NCI-H82 treated with DMSO at 0.1 percent for 48 hours (cell line): ENCODE measurements around the gene ZNF692.

Experiments used
- DNase-seq: peaks from one replicate; lab custom pipeline; 2025; ENCODE audit not compliant: unreplicated experiment; lab: John Stamatoyannopoulos, UW

ZNF692 gene

DNA sequence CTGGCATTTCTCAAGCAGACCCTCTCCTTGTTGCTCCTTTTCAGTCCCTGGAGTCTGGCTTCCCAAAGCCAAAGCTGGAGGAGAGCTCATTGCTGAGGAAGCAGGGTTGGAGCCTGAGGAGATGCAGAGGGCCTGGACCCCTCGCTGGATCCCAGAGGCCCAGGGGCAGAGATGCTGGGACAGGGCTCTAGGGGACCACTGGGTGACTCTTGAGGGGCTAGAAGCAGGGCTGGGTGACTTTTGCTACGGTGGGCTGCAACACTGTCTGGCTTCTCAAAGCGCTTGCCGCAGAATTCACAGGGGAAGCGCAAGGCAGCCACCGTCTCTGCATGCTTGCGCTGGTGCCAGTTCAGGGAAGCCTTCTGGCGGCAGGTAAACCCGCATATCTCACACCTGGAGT is 8.8 kb downstream of the ZNF692 start:
- no peak for DNase-seq

DNA sequence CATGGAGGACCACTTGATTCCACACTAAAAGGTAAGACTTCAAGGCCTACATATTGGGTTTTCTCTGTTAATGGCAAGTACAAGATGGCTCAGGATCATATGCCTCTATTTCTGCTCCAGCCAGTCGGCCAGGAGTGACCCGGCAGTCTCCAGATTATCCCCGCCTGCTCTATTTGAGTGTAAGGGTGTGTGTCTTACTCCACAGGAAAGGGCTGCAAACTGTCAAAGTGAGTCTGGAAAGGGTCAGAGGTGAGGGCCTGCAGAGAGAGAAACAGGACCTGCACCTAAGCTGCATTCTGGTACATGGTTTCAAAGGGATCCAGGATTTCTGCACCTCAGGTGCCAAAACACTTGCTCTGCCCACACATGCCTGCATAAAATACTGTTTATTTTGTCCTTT is 9.2 kb downstream of the ZNF692 start:
- no peak for DNase-seq

- no peak for DNase-seq
Observed at GRCh38 chr1:248849152-248849551, 9.7 kb downstream of the ZNF692 start.

DNA sequence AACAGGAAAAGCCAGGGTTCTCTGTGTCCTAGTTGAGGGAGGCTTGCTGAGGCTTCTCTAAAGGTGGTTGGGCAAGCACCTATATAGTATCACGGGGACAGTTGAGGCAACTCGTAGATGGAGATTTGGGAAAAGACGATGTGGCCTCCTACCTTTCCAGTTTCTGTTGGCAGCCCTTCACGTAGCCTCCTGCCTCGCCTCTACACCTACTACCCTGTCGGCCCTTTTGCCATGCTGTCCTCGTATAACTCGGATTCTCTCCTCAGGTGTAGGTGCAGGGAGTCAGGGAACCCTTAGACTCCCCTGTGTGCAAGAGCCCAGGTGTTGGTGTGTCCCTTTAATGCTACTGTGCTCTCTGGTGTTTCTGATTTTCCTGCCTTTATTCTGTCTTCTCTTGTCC is 10.3 kb downstream of the ZNF692 start:
- DNase-seq: no peak

- DNase-seq: no peak
Observed at GRCh38 chr1:248847956-248848561, 10.8 kb downstream of the ZNF692 start.

DNA sequence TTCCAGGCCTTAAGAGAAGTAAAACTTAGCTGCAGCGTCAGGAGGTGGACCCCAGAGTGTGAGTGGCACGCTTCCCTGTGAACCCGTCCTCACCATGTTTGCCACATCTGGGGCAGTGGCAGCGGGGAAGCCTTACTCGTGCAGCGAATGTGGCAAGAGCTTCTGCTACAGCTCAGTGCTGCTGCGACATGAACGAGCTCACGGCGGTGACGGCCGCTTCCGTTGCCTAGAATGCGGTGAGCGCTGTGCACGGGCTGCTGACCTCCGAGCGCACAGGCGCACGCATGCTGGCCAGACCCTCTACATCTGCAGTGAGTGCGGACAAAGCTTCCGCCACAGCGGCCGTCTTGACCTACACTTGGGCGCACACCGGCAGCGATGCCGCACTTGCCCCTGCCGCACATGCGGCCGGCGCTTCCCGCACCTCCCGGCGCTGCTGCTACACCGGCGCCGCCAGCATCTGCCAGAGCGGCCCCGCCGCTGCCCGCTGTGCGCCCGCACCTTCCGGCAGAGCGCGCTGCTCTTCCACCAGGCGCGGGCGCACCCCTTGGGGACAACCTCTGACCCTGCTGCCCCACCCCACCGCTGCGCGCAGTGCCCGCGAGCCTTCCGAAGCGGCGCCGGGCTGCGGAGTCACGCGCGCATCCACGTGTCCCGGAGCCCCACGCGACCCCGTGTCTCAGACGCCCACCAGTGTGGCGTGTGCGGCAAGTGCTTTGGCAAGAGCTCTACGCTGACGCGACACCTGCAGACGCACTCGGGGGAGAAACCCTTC is 11.5 kb downstream of the ZNF692 start:
- no peak for DNase-seq

DNA sequence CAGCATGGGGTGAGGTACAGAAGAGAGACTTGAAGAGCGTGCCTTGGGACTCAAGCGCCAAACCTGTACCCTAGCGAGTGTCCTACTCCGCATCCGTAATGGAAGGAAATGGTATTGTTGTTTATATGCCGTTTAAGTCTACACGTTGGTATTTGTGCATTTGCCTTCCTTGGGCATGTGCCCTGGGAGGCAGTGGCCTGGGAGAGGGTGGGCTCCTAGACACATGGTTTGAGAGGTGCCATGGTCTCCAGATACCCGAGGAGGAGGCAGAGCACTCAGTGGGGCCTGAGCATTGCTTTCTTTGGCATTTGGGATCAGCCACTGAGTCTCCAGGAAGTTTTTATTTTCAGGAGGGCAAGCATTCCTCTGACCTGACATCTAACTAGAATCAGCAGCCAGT is 14.4 kb downstream of the ZNF692 start:
- no peak for DNase-seq

GRCh38 chr1:248843687-248844086 is 15.2 kb downstream of the ZNF692 start:
- no peak for DNase-seq

GRCh38 chr1:248842781-248843331 is 16.0 kb downstream of the ZNF692 start:
- DNase-seq: no peak

DNA sequence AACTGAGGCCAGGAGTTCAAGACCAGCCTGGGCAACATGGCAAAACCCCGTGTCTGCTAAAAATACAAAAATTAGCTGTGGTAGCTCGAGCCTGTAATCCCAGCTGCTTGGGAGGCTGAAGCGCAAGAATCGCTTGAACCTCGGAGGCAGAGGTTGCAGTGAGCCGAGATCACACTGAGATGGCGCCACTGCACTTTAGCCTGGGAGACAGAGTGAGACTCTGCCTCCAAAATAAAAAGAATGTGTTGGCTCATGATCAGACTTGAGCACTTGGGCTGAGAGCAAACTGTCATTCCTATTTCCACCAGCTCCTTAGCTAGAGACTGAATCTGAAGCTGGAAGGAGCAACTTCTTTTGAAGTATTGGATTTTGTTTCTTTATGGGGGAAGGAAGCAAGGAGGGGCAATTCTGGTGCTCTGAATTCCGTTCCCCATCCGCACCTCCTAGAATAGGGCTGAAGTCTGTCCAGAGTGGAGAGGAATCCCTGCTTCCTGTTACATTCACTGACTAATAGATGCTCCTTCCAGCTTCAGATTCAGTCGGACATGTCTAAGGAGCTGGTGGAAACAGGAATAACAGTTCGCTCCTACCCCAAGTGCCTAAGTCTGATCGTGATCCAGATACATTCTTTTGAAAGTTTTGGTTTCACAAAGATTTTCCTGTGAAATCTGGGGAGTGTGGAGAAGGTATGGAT is 17.0 kb downstream of the ZNF692 start:
- DNase-seq: no peak

DNA sequence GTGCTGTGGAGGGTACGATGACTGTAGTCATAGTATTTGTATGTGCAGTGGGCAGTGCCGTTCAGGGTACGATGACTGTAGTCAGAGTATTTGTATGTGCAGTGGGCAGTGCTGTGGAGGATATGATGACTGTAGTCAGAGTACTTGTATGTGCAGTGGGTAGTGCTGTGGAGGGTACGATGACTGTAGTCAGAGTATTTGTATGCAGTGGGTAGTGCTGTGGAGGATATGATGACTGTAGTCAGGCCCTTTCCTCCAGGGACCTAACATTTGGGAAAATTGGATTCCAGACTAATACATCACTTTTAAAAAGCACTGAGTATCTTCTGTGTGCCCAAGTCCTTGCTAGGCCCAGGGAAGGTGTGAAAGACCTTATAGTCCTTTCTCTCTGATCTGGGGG is 17.9 kb downstream of the ZNF692 start:
- DNase-seq: no peak

GRCh38 chr1:248839168-248839555 is 19.7 kb downstream of the ZNF692 start:
- peak; percentile 81 for DNase-seq

DNA sequence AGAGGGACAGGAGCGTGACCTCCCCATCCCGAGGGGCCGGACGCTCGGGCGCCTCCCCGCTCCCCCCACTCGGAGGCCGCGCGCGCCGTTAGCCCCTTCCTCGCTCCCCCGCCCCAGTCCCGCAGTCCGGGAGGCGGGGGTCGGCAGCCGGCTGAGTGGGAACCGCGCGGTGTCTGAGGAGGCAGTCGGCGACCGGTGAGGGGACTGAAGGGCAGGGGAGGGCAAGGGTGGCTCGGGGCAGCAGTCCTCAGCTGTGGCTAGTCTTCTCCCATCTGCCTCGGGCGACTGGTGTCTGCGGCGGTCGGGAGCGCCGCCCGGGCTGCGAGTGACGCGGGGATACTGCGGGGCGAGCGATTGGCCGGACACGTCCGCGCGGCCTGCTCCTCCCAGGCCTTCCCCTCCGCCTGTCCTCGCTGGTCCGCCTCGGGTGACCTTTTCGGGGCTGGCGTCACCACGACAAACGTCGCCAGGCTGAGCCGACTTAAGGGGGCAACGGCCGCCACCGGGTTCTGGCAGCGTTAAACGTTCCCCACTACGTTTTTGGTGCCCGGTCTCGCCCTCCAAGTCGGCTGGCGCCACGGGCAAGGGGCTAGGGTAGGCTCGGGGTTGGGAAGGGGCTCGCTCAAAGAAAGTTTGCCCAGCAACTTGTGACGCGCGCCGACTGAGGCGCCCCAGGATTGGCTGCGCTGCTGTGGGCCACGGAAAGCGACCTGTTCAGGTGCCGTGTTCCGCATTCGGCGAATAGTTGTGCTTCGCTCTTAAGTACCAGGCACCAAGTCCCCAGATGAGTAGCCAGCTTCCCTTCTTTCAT is 20.3 kb downstream of the ZNF692 start:
- peak; percentile 81 for DNase-seq

DNA sequence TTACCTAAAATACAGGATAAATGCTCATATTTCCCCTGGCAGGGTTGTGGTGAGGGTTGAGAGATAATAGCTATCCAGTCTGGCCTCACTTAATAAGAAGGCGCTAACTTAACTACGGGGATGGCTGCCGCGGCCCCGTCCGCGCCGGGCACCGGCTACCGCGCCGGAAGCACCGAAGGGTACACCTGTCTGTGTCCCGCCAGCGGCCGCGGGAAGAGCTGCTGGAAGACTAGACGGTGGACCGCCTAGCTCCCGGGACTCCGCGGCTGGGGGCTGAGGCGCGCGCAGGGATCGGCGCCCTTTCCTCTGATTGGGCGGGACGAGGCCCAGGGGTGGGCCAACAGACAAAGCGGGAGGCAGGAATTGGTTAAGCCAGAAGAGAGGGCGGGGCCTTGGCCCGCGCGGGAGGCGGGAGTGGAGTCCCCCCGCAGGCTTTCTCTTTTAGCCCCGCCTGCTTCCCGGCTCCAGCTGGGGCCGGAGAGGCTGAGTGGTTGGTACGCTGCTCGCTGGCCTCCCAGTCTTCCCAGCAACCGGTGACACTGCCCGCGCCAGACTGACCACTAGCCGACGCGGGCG is 21.0 kb downstream of the ZNF692 start, which contains the start of gene ZNF672:
Gene ZNF672, plus strand, starts transcription at position 444 of the 576 bp plus-strand sequence. CDS start 9,051 bp downstream, outside the sequence.
- peak; percentile 96 for DNase-seq

DNA sequence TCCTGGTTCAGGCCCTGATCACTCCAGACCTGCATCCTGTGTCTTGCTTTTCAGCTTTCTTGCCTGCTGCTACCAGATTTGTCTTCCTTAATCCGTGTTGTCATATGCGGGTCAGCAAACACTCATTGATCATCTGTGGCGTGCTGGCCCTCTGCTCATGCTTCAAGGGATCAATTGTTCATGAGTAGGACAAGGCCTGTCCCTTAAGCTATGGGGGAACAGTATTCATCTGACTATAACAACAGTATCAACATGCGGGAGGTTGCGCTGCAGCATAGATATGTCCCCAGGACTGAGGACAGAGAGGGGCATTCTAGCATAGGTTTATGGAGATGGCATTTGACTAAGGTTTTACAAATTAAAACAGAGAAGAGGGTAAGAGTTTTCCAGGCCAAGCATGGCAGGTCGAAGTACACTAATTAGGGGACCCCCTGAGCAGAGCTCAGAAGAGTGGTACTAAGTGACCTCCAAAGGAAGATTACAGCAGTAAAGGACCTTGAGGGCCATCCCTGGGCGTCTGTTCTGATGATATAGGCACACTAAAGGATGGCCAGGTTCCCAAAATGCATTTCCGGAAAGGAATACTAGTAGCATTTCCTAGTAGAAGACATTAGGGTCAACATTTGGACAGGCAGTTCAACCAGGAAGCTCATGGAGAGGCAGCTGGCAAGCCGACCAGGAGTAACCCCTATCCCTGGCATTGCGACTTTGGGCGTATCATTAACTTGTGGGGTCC is 21.7 kb downstream of the ZNF692 start:
- no peak for DNase-seq

GRCh38 chr1:248834343-248834940 is 24.4 kb downstream of the ZNF692 start:
- DNase-seq: no peak

DNA sequence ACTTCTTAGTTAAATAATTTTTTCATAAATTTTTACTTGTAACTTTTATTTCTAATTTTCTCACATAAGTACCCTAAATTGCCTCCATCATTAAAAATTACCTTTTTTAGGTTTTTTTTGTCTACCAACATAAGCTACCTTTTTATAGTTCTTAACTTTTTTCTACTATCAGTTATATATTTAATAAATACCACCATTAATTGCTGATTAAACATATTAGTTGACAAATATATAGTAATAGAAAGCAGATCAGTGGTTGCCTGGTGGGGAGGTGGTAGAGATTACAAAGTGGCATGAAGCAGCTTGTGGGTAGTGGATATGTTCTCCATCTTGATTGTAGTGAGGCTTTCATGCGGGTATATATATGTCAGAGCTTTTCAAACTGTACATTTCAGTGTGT is 27.0 kb downstream of the ZNF692 start:
- no peak for DNase-seq

DNA sequence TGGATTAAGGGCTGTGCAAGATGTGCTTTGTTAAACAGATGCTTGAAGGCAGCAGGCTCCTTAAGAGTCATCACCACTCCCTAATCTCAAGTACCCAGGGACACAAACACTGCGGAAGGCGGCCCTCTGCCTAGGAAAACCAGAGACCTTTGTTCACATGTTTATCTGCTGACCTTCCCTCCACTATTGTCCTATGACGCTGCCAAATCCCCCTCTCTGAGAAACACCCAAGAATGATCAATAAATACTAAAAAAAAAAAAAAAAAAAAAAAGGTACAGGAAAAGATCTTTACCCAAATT is 28.2 kb downstream of the ZNF692 start:
- DNase-seq: peak; percentile 59

- no peak for DNase-seq
Observed at GRCh38 chr1:248828845-248829244, 30.0 kb downstream of the ZNF692 start.
